ENCODE data around the gene GALNT2. TPM values are rescaled to one million over a fixed set of nuclear protein-coding genes. Genes with fewer than 3 reads are reported as not detected.

Gene GALNT2
- total and polyA plus RNA-seq, 2 of the 13 experiments (the other 11 are each of a cell fraction or from before 2014, with no cell fraction given), result 39.3 to 39.6 TPM

DNA sequence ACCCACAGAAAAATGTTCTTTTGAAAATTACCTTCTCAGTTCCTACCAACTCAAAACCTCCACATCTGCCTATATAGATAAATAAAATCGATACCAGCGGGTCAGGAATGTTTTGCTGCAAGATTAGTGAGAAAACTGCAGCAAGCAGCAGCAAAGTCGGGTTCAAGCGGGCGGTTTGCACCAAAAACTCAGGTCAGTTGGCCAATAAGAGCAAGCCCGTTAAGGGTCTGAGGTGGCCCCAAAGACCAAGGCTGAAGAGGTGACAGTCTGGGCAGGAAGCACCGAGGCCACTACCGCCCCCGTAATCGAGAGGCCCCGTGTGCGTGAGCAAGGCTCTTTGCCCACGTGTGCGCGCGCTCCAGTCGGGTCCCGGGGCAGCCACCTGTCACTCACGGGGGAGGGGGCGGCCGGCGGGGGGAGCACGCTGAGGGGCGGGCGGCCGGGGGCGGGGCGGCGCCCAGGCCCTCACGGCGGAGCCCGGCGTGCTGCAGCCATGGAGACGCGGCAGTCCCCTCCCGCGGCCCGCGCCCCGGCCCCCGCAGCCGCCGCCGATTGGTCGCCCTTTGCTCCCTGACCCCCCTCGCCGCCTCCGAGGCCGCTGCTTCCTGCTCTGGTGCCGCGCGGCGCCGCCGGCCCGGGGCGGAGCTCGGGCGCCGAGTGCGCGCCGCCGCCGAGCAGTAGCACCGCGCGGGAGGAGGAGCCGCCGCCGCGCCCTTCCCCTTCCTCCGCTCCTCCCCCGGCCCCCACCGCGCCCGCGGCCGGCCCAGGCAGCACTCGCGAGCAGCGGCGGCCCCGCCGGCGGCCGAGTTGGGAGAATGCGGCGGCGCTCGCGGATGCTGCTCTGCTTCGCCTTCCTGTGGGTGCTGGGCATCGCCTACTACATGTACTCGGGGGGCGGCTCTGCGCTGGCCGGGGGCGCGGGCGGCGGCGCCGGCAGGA, at the start of gene GALNT2 (continued):
- TF ChIP-seq, protein P1, sequence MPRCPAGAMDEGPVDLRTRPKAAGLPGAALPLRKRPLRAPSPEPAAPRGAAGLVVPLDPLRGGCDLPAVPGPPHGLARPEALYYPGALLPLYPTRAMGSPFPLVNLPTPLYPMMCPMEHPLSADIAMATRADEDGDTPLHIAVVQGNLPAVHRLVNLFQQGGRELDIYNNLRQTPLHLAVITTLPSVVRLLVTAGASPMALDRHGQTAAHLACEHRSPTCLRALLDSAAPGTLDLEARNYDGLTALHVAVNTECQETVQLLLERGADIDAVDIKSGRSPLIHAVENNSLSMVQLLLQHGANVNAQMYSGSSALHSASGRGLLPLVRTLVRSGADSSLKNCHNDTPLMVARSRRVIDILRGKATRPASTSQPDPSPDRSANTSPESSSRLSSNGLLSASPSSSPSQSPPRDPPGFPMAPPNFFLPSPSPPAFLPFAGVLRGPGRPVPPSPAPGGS (CRISPR knock-in tag; IDR thresholded peaks at IDR 0.05), result no peak
- TF ChIP-seq, protein P2, sequence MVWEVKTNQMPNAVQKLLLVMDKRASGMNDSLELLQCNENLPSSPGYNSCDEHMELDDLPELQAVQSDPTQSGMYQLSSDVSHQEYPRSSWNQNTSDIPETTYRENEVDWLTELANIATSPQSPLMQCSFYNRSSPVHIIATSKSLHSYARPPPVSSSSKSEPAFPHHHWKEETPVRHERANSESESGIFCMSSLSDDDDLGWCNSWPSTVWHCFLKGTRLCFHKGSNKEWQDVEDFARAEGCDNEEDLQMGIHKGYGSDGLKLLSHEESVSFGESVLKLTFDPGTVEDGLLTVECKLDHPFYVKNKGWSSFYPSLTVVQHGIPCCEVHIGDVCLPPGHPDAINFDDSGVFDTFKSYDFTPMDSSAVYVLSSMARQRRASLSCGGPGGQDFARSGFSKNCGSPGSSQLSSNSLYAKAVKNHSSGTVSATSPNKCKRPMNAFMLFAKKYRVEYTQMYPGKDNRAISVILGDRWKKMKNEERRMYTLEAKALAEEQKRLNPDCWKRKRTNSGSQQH (CRISPR knock-in tag; IDR thresholded peaks at IDR 0.05; ENCODE audit: low read depth), result no peak
- TF ChIP-seq NCOR1 (IDR thresholded peaks at IDR 0.05; ENCODE audit: borderline replicate concordance, low read length) (no peak), ZNF569 (CRISPR knock-in tag; IDR thresholded peaks at IDR 0.05; ENCODE audit: borderline replicate concordance) (no peak), MATR3 (CRISPR knock-in tag; IDR thresholded peaks at IDR 0.05) (no peak), RFX5 (IDR thresholded peaks at IDR 0.05; ENCODE audit: low read depth, low read length) (0 out of 2 replicates have a peak, but pooled peaks have one; percentile 6), SOX5 (CRISPR knock-in tag; IDR thresholded peaks at IDR 0.05; ENCODE audit: borderline replicate concordance) (peak; percentile 21; the same call in 1 of the 2 replicates), ATAD3A (CRISPR knock-in tag; IDR thresholded peaks at IDR 0.05) (no peak), ZMYM2 (CRISPR knock-in tag; IDR thresholded peaks at IDR 0.05) (0 out of 2 replicates have a peak, but pooled peaks have one; percentile 18), TRIM24 (CRISPR knock-in tag; IDR thresholded peaks at IDR 0.05) (no peak), ASH2L (IDR thresholded peaks at IDR 0.05; ENCODE audit: insufficient read length, low read depth, low read length) (no peak), RBAK (CRISPR knock-in tag; IDR thresholded peaks at IDR 0.05) (no peak), MIER3 (CRISPR knock-in tag; IDR thresholded peaks at IDR 0.05; ENCODE audit: borderline replicate concordance) (no peak), GTF3A (CRISPR knock-in tag; conservative IDR thresholded peaks at IDR 0.05) (no peak)
- TF ChIP-seq, protein P3, sequence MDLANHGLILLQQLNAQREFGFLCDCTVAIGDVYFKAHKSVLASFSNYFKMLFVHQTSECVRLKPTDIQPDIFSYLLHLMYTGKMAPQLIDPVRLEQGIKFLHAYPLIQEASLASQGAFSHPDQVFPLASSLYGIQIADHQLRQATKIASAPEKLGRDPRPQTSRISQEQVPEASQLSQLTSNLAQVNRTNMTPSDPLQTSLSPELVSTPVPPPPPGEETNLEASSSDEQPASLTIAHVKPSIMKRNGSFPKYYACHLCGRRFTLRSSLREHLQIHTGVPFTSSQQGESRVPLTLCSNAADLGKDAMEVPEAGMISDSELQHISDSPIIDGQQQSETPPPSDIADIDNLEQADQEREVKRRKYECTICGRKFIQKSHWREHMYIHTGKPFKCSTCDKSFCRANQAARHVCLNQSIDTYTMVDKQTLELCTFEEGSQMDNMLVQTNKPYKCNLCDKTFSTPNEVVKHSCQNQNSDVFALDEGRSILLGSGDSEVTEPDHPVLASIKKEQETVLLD (CRISPR knock-in tag; IDR thresholded peaks at IDR 0.05; ENCODE audit: low read depth), result peak; percentile 95
- TF ChIP-seq, protein P4, sequence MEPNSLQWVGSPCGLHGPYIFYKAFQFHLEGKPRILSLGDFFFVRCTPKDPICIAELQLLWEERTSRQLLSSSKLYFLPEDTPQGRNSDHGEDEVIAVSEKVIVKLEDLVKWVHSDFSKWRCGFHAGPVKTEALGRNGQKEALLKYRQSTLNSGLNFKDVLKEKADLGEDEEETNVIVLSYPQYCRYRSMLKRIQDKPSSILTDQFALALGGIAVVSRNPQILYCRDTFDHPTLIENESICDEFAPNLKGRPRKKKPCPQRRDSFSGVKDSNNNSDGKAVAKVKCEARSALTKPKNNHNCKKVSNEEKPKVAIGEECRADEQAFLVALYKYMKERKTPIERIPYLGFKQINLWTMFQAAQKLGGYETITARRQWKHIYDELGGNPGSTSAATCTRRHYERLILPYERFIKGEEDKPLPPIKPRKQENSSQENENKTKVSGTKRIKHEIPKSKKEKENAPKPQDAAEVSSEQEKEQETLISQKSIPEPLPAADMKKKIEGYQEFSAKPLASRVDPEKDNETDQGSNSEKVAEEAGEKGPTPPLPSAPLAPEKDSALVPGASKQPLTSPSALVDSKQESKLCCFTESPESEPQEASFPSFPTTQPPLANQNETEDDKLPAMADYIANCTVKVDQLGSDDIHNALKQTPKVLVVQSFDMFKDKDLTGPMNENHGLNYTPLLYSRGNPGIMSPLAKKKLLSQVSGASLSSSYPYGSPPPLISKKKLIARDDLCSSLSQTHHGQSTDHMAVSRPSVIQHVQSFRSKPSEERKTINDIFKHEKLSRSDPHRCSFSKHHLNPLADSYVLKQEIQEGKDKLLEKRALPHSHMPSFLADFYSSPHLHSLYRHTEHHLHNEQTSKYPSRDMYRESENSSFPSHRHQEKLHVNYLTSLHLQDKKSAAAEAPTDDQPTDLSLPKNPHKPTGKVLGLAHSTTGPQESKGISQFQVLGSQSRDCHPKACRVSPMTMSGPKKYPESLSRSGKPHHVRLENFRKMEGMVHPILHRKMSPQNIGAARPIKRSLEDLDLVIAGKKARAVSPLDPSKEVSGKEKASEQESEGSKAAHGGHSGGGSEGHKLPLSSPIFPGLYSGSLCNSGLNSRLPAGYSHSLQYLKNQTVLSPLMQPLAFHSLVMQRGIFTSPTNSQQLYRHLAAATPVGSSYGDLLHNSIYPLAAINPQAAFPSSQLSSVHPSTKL (CRISPR knock-in tag; IDR thresholded peaks at IDR 0.05), result peak; percentile 41
- TF ChIP-seq, protein P5, sequence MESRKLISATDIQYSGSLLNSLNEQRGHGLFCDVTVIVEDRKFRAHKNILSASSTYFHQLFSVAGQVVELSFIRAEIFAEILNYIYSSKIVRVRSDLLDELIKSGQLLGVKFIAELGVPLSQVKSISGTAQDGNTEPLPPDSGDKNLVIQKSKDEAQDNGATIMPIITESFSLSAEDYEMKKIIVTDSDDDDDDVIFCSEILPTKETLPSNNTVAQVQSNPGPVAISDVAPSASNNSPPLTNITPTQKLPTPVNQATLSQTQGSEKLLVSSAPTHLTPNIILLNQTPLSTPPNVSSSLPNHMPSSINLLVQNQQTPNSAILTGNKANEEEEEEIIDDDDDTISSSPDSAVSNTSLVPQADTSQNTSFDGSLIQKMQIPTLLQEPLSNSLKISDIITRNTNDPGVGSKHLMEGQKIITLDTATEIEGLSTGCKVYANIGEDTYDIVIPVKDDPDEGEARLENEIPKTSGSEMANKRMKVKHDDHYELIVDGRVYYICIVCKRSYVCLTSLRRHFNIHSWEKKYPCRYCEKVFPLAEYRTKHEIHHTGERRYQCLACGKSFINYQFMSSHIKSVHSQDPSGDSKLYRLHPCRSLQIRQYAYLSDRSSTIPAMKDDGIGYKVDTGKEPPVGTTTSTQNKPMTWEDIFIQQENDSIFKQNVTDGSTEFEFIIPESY (CRISPR knock-in tag; IDR thresholded peaks at IDR 0.05), result no peak

All from HepG2 (cell line).